H9 (cell line): ENCODE measurements around the gene EIF4E3. TPM values are rescaled to one million over a fixed set of nuclear protein-coding genes. Genes with fewer than 3 reads are reported as not detected.

Experiments
- DNase-seq: peaks from one replicate; pipeline ENCODE4 v3.0.0-alpha.2; 2017
- H2AFZ ChIP-seq: one replicate; pipeline ENCODE4 v1.6.1; 2013; ENCODE audit warnings: mild to moderate bottlenecking, low read length, control low read depth, moderate library complexity
- H2AK5ac ChIP-seq: 2 replicates; pipeline ENCODE4 v1.6.1; 2013; ENCODE audit warnings: low read length, control low read depth, mixed read lengths; ENCODE audit not compliant: insufficient read length
- H2BK120ac ChIP-seq: one replicate; pipeline ENCODE4 v1.6.1; 2013; ENCODE audit warnings: low read depth, mild to moderate bottlenecking, low read length, control low read depth, inconsistent platforms; ENCODE audit not compliant: poor library complexity, severe bottlenecking
- H2BK12ac ChIP-seq: 2 replicates; pipeline ENCODE4 v1.6.1; 2013; ENCODE audit warnings: low read length, control low read depth, mixed read lengths, low read depth; ENCODE audit not compliant: insufficient read length
- H2BK15ac ChIP-seq: 2 replicates; pipeline ENCODE4 v1.6.1; 2013; ENCODE audit warnings: low read depth, low read length, control low read depth
- H2BK20ac ChIP-seq: one replicate; pipeline ENCODE4 v1.6.1; 2013; ENCODE audit warnings: low read depth, mild to moderate bottlenecking, low read length, control low read depth, inconsistent platforms; ENCODE audit not compliant: poor library complexity, severe bottlenecking
- H2BK5ac ChIP-seq: 2 replicates; pipeline ENCODE4 v1.6.1; 2013; ENCODE audit warnings: low read length, control low read depth, mixed read lengths; ENCODE audit not compliant: insufficient read length
- H3K14ac ChIP-seq: 2 replicates; pipeline ENCODE4 v1.6.1; 2013; ENCODE audit warnings: low read length, control low read depth; ENCODE audit not compliant: insufficient read depth
- H3K18ac ChIP-seq: 2 replicates; pipeline ENCODE4 v1.6.1; 2013; ENCODE audit warnings: low read depth, mild to moderate bottlenecking, mixed read lengths, low read length, control low read depth; ENCODE audit not compliant: insufficient read length
- H3K23ac ChIP-seq: 2 replicates; pipeline ENCODE4 v1.6.1; 2013; ENCODE audit warnings: low read length, control low read depth, mixed read lengths, low read depth; ENCODE audit not compliant: insufficient read length
- H3K23me2 ChIP-seq: 2 replicates; pipeline ENCODE4 v1.6.1; 2013; ENCODE audit warnings: low read depth, mild to moderate bottlenecking, mixed read lengths, low read length, control low read depth; ENCODE audit not compliant: insufficient read length, poor library complexity, severe bottlenecking
- H3K27ac ChIP-seq: 2 replicates; pipeline ENCODE4 v1.5.1; 2013; ENCODE audit warnings: low read length, control low read depth, mixed read lengths, low read depth; ENCODE audit not compliant: insufficient read length
- H3K27me3 ChIP-seq: 2 replicates; pipeline ENCODE4 v1.6.1; 2013; ENCODE audit warnings: low read length, control low read depth, inconsistent platforms; ENCODE audit not compliant: insufficient read depth
- H3K4ac ChIP-seq: 2 replicates; pipeline ENCODE4 v1.6.1; 2013; ENCODE audit warnings: low read depth, mild to moderate bottlenecking, control low read depth, inconsistent platforms, low read length, moderate library complexity
- H3K4me1 ChIP-seq: 2 replicates; pipeline ENCODE4 v1.6.1; 2013; ENCODE audit warnings: low read length, control low read depth, inconsistent platforms; ENCODE audit not compliant: insufficient read depth
- H3K4me2 ChIP-seq: 2 replicates; pipeline ENCODE4 v1.6.1; 2013; ENCODE audit warnings: low read length, control low read depth, mixed read lengths; ENCODE audit not compliant: insufficient read length, insufficient read depth
- H3K56ac ChIP-seq: 2 replicates; pipeline ENCODE4 v1.6.1; 2013; ENCODE audit warnings: low read depth, mild to moderate bottlenecking, mixed read lengths, low read length, control low read depth; ENCODE audit not compliant: insufficient read length
- H3K79me1 ChIP-seq: 2 replicates; pipeline ENCODE4 v1.6.1; 2013; ENCODE audit warnings: low read depth, mild to moderate bottlenecking, moderate library complexity, low read length, control low read depth, inconsistent platforms; ENCODE audit not compliant: insufficient read depth, poor library complexity, severe bottlenecking
- H3K79me2 ChIP-seq: 2 replicates; pipeline ENCODE4 v1.6.1; 2013; ENCODE audit warnings: low read length, control low read depth, inconsistent platforms; ENCODE audit not compliant: insufficient read depth
- H3K9ac ChIP-seq: 2 replicates; pipeline ENCODE4 v1.6.1; 2013; ENCODE audit warnings: low read length, control low read depth, mixed read lengths; ENCODE audit not compliant: insufficient read length; ENCODE audit errors: extremely low read depth
- H3K9me3 ChIP-seq: one replicate; pipeline ENCODE4 v1.6.1; 2013; ENCODE audit warnings: low read depth, low read length, inconsistent platforms; ENCODE audit not compliant: control insufficient read depth
- H3T11ph ChIP-seq: one replicate; pipeline ENCODE4 v1.6.1; 2013; ENCODE audit warnings: mild to moderate bottlenecking, low read length, control low read depth, inconsistent platforms
- H4K20me1 ChIP-seq: one replicate; pipeline ENCODE4 v1.6.1; 2013; ENCODE audit not compliant: control insufficient read depth, insufficient read length, insufficient read depth
- H4K5ac ChIP-seq: 2 replicates; pipeline ENCODE4 v1.6.1; 2013; ENCODE audit warnings: low read depth, mild to moderate bottlenecking, mixed read lengths, low read length, control low read depth; ENCODE audit not compliant: insufficient read length
- H4K8ac ChIP-seq: replicated peaks from 2 replicates; pipeline ENCODE4 v1.6.1; 2013; ENCODE audit warnings: low read length, control low read depth, mixed read lengths, low read depth; ENCODE audit not compliant: insufficient read length
- H4K91ac ChIP-seq: 2 replicates; pipeline ENCODE4 v1.6.1; 2013; ENCODE audit warnings: low read depth, mild to moderate bottlenecking, moderate library complexity, mixed read lengths, low read length, control low read depth; ENCODE audit not compliant: insufficient read length
- H3K27ac Mint-ChIP-seq, 3 experiments: 2 replicates in 2 of 3; 3 replicates in 1 of 3; pipeline ENCODE4 v1.8.0; 2020 to 2021; ENCODE audit warnings: mixed read lengths in 3 of 3, mild to moderate bottlenecking in 1 of 3, moderate library complexity in 1 of 3
- H3K27me3 Mint-ChIP-seq: 2 replicates; pipeline ENCODE4 v1.8.0; 2021; ENCODE audit warnings: low read depth, mild to moderate bottlenecking, moderate library complexity, mixed read lengths
- H3K36me3 Mint-ChIP-seq, 3 experiments: 2 replicates in 2 of 3; 3 replicates in 1 of 3; pipeline ENCODE4 v1.8.0; 2020 to 2021; ENCODE audit warnings: low read depth in 3 of 3, mixed read lengths in 3 of 3; ENCODE audit not compliant: insufficient read depth in 1 of 3
- H3K4me1 Mint-ChIP-seq, 2 experiments: 2 replicates each; pipeline ENCODE4 v1.8.0; 2020; ENCODE audit warnings: mixed read lengths in 2 of 2
- H3K4me3 Mint-ChIP-seq, 2 experiments: 2 replicates in 1 of 2; 3 replicates in 1 of 2; pipeline ENCODE4 v1.8.0; 2020 to 2021; ENCODE audit warnings: mild to moderate bottlenecking in 2 of 2, mixed read lengths in 2 of 2, moderate library complexity in 1 of 2
- H3K9me3 Mint-ChIP-seq, 2 experiments: 2 replicates in 1 of 2; 3 replicates in 1 of 2; pipeline ENCODE4 v1.8.0; 2020; ENCODE audit warnings: mild to moderate bottlenecking in 2 of 2, mixed read lengths in 2 of 2, moderate library complexity in 1 of 2
- WGBS: extraction: QIAGEN DNeasy Blood & Tissue Kit; methylation state at CpG from one replicate; pipeline ENCODE4 v1.1.7; 2013; ENCODE audit warnings: missing lambda C conversion rate, low lambda C conversion rate, mixed read lengths; ENCODE audit not compliant: insufficient read length; ENCODE audit errors: extremely low coverage; 5-methylcytosine and 5-hydroxymethylcytosine counted together
- total RNA-seq: library from RNA; stranded (reverse); gene quantifications from 2 replicates; pipeline ENCODE4 v1.2.1, GENCODE V29; 2021
- TF ChIP-seq, protein P1 (sequence below): fragments of 200-600 bp; sonication (generic); conservative IDR thresholded peaks from 3 replicates; pipeline ENCODE4 v1.8.0; 2021; ENCODE audit warnings: antibody characterized with exemption, mild to moderate bottlenecking

Gene EIF4E3
- total RNA-seq, 1 experiment from 2014 or later = 12.9 TPM

DNA sequence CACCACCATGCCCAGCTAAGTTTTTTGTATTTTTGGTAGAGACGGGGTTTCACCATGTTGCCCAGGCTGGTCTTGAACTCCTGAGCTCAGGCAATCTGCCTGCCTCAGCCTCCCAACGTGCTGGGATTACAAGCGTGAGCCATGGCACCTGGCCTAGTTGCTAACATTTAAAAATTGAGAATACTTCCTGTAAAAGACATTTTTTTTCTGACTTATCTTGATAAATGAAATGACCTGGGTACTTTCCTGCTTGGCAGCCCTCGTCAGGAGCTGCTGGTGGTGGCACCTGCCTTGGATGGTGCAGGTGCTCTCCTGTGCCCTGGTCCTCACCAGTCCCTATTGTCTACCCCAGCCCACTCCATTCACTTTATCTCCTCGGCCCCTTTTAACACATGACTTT, 74.8 kb downstream of the EIF4E3 start:
- no peak overlapping the region for H3K4ac ChIP-seq
- Mint-ChIP-seq H3K27me3 (no peaks in the 10 kb centered on the region), H3K9me3 (no peaks in the 10 kb centered on the region), H3K27ac (no peak overlapping the region), H3K4me1 (peaks cover 35 to 43% of the 10 kb centered on the region in 2 experiments), H3K36me3 (no peaks in the 10 kb centered on the region), H3K4me3 (no peak overlapping the region)
- H2AFZ ChIP-seq = no peak overlapping the region
- WGBS = no CpG with 5 or more reads among the region's 5 CpGs
- no peak overlapping the region for H3K56ac ChIP-seq
- H3K27me3 ChIP-seq = no peaks in the 10 kb centered on the region
- H3K27ac ChIP-seq = no peak overlapping the region
- H3T11ph ChIP-seq = no peak overlapping the region
- H4K5ac ChIP-seq = no peak overlapping the region
- H3K4me1 ChIP-seq = peaks cover 16% of the 10 kb centered on the region; the same call in 1 of the 2 replicates
- H2AK5ac ChIP-seq = no peak overlapping the region
- no peak overlapping the region for H3K14ac ChIP-seq
- DNase-seq = no peak
- H2BK15ac ChIP-seq = no peak overlapping the region
- H3K18ac ChIP-seq = no peak overlapping the region
- no peak overlapping the region for H3K23ac ChIP-seq
- no peak overlapping the region for H4K8ac ChIP-seq
- no peak overlapping the region for H2BK20ac ChIP-seq
- no peaks in the 10 kb centered on the region for H3K79me1 ChIP-seq
- no peak overlapping the region for H2BK5ac ChIP-seq
- H4K91ac ChIP-seq = no peak overlapping the region
- no peaks in the 10 kb centered on the region for H4K20me1 ChIP-seq
- no peak overlapping the region for H2BK12ac ChIP-seq
- H3K4me2 ChIP-seq = no peak overlapping the region
- no peaks in the 10 kb centered on the region for H3K23me2 ChIP-seq
- no peak overlapping the region for H2BK120ac ChIP-seq
- no peak overlapping the region for H3K9ac ChIP-seq
- H3K9me3 ChIP-seq = no peaks in the 10 kb centered on the region
- no peaks in the 10 kb centered on the region for H3K79me2 ChIP-seq
- TF ChIP-seq, protein P1, sequence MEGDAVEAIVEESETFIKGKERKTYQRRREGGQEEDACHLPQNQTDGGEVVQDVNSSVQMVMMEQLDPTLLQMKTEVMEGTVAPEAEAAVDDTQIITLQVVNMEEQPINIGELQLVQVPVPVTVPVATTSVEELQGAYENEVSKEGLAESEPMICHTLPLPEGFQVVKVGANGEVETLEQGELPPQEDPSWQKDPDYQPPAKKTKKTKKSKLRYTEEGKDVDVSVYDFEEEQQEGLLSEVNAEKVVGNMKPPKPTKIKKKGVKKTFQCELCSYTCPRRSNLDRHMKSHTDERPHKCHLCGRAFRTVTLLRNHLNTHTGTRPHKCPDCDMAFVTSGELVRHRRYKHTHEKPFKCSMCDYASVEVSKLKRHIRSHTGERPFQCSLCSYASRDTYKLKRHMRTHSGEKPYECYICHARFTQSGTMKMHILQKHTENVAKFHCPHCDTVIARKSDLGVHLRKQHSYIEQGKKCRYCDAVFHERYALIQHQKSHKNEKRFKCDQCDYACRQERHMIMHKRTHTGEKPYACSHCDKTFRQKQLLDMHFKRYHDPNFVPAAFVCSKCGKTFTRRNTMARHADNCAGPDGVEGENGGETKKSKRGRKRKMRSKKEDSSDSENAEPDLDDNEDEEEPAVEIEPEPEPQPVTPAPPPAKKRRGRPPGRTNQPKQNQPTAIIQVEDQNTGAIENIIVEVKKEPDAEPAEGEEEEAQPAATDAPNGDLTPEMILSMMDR = no peak
